Activated CD4-positive, alpha-beta T cell treated with anti-CD3 and anti-CD28 coated beads, Interleukin-2, amount 50 U/mL, for 48 hours (primary cell): Measurements from ENCODE around the gene ITGB8.

Source experiments
- DNase-seq, 2 experiments: peaks; one replicate each; pipeline ENCODE4 v3.0.0-alpha.2; 2020

ITGB8 gene

DNA sequence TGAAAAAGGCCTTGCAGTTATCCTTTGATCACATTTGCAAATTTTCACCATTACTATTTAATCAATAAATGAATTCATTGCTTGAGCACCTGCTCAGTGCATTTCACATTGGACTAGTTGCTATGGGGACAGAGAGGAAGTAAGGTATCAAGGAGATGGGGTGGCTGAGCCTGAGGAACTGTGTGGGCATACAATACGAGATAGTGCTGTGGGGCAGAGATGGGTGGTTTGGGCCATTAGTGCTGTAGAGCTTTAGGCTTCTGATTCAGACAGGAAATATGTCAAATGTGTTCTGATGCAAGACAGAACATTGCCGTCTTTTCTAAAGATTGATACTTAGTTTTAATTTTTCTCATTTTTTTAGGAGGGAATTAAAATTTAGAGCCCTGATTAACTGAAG is 13.2 kb downstream of the ITGB8 start:
- DNase-seq: no peak

DNA sequence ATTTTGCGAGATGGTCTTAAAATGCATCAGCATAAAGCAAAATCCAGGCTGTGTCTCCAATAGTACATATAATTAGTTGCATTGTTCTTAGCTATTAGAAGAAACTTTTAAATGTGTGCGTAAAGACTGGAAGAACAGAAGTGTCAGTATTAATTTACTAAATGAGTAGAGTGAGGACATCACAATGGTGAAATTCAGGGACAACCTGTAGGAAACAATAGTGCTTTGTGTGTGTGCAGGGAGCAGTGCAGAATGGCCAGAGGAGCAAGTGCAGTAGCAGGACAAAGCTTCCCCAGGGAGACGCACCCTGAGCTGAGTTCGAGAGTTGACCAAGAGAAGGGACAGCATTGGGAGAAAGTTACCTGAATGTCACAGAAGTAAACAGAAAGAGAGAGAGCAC is 13.7 kb downstream of the ITGB8 start:
- DNase-seq: no peak

DNA sequence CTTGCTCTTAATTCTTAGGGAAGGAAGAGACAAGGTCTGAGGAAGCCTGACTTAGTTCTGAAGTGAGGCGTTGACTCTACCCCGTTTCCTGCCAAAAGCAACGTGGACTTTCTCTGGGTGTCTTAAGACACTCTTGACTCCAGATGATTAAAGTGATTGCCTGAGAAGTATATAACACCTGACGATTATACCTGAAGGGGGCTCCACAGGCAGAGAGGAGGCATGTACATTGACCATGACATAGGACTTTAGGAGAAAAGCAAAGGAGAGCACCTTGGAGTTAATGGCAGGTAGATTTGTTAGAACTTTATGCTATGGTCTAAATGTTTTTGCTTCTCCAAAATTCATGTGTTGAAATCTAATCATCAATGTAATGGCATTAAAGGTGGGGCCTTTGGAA is 15.9 kb downstream of the ITGB8 start:
- no peak for DNase-seq

DNA sequence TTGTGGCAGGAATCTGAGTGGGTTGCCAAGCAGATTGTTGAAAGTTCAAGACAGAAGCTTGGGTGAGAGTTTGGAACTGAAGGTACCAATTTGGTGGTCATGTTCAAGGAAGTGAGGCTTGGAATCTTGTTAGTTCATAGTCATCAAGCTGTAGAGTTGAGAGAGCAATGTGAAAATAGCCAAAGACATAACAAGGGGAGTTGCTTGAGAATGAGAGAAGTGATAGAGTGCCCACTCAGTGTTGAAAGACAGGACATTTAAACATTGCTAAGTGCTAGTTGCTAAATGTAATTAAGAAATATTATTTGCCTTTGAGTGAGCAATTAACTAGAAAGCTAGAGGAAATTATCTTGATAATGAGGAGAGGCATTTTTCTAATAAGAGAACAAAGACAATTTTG is 17.0 kb downstream of the ITGB8 start:
- DNase-seq: no peak

DNA sequence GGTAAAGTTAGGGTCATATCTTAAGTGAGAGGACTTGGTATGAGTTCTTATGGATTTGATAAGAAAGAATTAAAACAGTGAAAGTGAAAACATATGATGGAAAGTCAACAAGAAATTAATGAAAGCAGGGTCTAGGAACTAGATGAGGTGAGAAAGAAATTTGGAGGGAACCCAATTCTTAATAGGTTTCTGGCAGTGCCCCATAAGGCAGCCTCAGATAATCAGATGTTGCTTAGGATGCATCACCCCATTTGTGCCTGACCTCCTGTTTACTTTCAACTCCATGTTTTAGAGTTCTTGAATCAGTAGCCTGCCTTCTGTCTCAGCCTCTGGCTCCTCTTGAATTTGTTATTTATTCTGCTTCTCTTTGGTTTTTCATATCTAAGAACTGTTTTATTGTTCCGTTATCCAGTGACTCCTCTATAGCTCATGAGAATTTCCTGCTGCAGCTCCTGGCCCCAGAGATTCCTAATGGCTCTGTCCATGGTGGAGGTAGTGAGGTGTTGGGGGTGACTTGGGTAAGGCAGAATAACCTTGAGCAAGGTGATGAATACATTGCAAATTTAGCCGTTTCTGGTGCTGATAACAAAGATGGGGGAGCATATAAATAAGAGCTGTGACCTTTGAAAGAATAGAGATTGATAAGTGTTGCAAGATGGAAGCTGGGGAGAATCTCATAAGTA is 17.6 kb downstream of the ITGB8 start:
- DNase-seq: no peak

DNA sequence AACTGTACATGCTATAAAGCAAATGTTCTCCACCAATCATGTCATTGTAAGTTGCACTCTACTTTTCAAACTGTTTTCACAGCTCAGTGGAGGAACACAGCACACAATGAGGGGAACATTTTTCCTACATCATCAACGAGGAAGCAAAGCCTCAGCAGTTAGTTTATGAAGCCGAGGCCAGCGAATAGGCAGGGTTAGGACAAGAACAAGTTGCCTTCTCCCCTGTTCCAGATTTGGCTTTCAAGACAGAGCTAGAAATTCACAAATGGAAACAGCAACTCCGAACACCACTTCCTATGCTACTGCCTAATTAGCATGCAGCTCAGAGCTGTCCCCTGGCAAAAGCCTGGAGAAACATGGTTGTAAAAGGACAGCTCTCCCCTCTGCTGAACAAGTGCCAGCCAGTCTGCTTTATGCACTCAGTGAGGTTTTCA is 19.8 kb downstream of the ITGB8 start:
- no peak for DNase-seq

DNA sequence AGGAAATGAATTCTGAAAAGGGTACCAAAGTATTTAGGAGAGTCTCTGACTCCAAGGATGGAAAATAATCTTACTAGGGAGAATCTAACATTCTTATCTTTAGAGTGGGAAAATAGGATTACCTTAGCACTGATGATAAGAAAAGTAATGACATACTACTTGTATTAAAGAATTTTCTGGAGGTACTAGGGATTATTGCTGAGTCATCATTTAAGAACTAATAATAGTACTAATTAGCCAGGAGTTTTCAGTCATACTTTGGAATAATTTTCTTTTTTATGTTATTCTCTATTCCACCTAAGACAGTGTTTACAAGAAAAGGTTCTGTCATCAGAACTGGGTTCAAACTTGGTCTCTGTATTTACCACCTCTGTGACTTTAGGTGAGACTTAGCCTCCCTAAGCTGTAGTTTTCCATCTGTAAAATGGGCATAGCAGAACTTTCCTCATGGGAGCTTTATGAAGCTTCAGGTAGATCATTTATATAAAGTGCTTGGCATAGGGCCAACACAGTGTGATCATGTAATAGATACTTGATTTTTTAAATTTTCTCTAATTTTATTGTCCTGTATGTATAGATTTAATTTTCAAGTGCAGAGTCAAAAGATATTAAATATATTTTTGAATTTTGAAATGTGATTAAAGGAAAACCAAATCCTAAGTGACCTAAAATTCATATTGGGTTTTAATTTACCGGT is 20.4 kb downstream of the ITGB8 start:
- DNase-seq: no peak

DNA sequence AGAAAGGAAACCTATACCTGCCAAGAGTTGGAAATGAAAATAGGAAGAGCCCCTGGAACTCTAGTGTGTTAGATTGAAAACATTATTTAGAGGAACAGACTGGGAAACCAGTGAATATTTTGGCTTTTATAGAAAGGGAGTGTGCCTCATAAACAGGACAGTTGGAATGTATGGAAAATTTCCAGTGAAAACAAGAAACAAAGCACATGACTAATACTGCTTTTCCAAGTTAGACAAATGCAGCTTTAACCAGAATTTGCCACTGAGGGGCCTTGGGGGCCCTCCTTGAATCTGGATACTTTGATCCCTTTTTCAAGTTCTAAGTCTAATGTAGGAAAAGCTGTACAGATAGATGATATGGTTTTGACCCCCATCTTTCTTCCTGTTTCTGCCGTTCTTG is 21.2 kb downstream of the ITGB8 start:
- DNase-seq: no peak

DNA sequence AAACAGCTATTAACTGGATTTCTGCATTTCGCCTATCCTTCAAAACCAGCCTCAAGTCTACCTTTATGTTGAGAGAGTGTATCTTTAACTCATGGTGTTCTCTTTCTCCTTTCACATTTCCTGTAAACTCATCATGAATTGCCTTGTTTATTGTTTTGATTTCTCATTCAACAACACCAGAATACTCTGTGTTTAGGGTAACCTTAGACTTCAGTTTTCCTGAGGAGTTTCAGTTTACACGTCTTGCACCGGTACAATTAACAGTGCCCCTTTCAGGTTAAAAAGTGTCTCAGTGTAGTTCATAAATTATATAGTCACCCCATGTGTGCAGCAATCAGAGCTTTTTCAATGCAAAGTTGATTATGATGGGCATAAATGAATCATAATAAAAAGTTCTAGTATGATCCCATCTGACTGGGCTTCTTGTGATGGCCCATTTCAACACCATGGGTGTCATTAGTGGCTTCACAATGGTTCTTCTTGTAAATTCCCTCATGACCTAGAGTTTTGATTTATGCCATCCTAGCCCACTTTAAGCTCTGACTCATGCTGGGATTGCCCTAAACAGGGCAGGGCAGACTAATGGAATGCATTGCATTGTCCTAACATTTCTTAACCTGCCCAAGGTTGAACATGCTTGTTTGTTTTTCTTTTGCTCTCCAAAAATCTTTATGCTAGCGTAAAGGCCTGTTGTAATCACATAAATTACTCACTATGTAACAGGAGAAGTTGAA is 22.0 kb downstream of the ITGB8 start:
- no peak for DNase-seq

DNA sequence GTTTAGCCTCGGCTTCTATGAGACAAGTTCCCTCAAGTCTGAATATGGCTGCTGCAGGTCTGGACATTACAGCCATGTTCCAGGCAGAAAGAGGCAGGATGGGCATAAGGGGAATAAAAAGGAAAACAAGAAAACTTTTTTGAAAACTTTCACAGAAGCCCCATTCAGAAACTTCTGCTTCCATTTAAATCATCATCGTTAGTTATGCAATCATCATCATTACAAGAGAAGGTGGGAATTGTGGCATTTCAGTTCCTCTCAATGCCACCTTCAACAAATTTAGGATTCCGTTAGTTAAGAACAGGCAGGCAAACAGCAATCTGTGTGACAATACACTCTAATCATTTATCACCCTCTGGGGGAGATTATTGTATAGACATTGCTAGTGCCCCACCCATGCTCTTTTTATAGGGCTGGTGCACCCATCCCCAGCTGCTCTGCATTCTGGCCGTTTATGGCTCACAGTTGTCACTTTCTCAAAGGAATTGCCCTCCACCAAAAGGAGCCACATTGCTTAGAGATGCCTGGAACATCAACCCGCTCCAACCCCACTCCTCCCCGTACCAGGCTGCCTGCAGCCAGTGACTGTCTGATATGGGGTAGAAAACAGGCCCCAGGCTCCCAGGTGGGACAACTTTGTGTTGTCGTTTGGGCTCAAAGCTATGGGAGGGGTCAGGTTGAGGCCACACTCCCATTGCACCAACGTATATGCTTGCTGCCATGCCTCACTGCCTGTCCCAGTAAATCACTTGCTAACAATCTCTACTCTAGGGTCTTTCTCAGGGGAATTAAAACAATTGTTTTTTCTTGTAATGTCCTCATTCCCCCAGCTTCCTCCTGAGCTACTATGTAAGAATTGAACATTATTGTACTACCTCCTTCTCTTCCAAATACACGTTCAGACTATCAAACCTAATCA is 24.2 kb downstream of the ITGB8 start:
- DNase-seq: no peak

DNA sequence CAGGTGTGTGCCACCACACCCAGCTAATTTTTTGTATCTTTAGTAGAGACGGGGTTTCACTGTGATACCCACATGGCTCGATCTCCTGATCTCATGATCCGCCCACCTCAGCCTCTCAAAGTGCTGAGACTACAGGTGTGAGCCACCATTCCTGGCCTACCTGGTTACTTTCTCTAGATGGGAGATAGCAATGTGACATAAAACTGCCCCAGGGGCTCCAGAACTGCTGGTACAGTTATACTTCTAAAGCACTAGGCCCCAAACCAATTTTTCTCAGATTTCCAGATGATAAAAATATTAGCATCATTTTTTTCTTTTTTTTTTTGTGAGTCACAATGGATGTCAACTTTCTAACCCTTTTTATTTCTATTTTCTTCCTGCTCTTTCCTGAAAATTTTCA is 27.4 kb downstream of the ITGB8 start:
- DNase-seq: no peak

DNA sequence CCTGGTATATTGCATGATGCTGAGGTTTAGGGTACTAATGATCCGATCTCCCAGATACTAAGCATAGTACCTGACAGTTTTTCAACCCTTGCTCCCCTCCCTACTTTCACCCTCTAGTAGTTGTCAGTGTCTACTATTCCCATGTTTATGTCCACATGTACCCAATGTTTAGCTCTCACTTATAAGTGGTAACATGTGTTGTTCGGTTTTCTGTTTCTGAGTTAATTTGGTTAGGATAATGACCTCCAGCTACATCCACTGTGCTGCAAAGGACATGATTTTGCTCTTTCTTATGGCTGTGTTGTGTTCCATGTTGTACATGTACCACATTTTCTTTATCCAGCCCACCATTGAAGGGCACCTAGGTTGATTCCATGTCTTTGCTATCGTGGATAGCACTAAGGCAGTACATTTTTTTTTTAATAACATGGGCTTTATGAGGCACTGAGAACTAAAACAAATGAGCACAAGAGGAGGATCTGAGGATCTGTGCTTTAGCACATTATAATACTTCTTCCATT is 28.1 kb downstream of the ITGB8 start:
- no peak for DNase-seq

DNA sequence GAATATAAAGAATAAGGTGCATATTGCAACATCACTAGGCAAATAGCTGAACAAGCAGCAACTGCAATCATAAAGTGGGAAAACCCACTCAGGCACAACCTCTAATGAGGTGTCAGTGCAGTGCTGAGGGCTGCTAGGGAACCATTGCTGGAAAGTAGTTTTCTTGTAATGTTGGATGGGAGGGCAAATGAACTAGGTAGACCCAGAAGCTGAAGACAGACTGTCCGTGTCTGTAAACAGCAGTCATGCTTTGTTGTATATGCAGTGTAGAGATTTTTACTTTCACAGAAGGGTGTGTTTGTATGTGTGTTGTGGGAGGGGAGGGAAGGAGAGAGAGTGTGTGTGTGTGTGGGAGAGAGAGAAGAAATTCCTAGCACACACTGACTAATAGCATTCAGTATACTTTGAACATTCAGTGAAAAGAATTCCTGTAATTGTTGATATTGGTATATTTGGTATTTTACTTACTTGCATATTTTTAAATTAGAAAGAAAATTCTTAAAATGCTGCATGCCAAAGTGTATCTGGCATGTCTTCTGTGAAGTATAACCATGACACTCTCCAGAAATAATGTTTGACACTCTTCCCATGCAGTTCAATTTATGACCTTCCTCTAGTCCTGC is 28.8 kb downstream of the ITGB8 start:
- DNase-seq: no peak

DNA sequence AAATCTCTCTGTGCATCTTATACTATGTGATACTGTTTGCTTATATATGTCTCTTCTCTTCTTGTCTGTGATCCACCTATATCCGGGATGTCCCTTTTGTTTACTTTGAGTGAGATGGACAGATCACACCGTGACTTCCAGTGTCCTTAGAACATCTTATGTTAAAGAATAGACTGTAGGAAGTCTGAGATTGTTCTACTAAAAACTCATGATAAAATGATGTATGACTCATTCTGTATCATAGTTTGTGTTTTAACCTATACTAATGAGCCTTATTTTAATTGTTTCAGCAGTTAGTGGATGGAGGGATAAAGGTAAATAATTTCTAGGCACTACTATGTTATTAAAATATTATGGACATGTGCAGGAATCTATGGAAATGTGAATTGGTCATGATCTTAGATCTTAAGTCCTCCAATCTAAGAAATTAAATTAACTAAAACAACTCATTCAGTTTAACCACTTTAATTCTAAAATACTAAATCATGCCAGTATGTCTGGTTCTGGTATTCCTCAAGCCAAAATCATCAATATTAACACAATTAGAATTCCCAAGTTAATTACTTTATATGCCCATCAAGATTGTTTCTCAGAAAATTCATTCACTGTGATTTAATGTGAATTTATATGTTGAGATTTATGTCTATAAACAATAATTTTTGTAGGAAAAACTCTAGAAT is 32.0 kb downstream of the ITGB8 start:
- DNase-seq: no peak

DNA sequence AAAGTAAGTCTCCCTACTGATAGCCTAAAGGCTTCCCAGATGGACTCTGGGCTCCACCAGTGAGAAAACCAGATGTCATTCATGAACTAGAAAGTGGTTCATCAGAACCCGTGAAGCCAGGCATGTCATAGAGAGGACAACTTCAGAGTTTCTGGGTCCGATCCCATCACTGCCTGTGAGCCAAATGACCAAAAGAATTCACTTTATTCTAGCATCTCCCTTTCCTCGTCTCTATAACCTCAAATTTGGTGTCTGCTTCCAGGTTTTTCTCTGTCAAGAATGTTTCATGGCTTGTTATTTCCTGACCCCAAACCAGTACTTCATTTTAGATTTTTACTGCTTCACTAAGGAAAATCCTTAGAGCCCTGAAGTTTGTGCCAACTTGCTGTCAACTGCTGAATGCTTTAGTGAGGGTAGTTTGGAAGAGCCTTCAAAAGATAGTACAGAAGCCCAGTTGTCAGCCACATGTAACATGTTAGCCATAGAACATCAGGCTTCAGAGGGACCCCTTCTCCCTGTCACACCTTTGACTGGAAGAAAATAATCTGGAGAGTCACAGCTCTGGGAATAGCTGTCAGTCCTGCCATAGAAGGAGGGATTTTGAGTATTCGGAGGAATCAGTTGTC is 34.0 kb downstream of the ITGB8 start:
- no peak for DNase-seq

DNA sequence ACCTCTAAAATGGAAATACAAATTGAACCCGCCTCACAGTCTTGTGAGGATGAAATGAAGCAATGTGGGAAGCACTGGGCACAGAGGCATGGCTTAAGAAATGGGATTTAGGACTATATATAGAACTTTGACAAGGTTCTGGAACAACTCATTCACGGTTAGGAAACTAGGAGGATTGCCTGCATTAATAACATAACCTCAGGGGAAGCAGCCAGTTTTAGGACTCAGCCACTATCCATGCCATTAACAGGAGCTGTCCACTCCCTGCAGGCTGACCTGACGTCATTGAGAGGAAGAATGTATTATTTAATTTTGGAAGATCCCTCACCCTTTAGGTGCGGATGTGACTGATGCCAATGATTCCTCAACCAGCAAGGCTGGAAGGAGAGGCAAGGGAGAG is 34.8 kb downstream of the ITGB8 start:
- DNase-seq: no peak

DNA sequence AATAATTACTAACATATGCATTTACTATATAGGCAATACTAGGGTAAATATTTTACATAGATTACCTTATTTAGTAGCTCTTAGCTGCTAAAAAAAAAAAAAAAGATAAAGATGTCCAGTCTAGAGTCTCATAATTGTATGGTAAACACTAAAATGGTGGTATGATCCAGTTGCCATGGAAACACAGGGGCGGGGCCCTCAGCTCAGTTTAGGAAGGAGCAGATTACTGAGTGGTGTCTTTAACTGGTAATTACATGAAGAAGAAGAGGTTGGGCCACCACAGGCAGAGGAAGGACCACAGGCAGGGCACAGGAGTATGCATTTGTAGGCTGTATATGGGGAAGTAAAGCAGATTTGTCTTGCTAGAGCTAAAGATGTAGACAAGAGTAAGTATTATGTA is 43.7 kb downstream of the ITGB8 start:
- DNase-seq: no peak

DNA sequence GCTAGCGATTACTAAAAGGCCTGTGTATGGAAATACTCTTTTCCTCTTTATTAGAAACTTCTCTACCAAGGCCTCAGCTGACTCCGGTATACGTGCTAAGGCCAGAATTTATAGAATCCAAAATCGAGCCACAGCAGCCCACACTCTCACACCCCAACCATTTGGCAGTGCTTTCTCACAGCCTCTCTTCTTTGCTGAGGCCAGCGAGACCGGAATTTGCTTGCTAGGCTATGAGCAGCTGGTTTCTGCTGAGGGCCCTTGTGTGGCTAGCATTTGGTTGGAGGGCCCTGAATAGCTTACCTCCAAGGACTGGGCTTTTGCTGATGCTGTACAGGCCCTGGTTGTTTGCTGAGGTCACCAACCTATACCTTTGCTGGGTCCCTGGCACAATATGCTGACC is 46.1 kb downstream of the ITGB8 start:
- no peak for DNase-seq

DNA sequence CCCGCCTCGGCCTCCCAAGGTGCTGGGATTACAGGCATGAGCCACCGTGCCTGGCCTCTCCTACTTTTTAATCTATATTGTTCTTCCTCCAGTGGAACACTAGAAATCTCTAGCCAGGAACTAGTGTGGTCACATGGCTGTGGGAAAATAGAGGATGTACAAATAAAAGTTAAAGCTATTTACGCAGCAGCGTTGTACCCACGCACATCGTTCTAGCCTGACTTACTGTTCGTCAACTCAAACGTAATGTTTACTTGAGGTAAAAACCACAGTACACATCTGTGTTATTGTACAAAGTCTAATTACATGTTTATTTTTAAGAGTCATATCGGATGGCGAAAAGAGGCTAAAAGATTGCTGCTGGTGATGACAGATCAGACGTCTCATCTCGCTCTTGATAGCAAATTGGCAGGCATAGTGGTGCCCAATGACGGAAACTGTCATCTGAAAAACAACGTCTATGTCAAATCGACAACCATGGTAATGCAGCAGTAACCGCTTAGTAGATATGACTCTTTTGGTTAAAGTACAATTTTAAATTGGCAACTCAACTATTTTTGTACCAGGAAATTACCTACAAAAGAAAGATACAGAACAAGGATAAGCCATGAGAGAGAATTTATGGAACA is 50.8 kb downstream of the ITGB8 start:
- DNase-seq: no peak

DNA sequence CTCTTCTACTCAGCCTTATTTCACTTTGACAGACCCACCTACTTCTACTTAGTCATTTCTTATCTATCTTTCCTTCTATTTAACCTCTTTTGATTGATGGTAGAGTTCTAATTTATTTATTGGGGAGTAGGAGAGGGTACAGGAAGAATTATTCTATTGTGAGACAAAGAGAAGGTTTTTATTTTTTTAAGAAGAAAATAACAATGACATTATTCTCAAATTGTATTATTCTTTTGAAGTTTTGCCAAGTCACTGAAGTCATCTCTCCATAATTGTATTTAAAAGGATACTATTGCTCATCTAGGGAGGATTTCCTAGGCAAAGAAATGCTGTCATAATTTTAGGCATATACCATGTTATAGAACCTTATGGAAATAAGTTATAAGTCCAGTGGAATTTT is 52.7 kb downstream of the ITGB8 start:
- DNase-seq: no peak

DNA sequence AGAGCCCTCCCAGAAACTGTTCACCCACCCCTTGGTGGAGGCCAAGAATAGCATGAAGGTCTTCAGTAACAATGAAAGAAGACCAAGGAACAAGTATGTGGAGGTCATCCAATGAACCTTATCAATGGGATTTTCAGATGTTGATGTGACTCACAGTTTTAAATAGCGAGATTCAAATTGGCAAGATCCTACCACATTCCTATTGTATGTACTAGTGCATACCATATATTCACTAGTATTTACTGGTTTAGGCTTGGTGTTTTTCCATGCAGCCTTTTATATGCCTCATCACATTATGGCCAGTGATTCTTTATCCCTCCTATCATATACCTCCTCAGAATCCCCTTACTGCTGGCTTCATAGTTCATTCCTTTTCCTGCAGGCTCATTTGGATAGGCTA is 54.4 kb downstream of the ITGB8 start:
- no peak for DNase-seq
